GM12892 (cell line): Measurements from ENCODE around the gene PPP1R13L.

Experiments used
- POLR2A ChIP-seq: IDR thresholded peaks from 2 replicates; pipeline ENCODE4 v1.6.1; 2011; ENCODE audit warnings: low read depth, low read length, control low read depth
- POLR2AphosphoS5 ChIP-seq: IDR thresholded peaks from 2 replicates; pipeline ENCODE4 v1.6.1; 2011; ENCODE audit warnings: low read depth, low read length, control low read depth

DNA sequence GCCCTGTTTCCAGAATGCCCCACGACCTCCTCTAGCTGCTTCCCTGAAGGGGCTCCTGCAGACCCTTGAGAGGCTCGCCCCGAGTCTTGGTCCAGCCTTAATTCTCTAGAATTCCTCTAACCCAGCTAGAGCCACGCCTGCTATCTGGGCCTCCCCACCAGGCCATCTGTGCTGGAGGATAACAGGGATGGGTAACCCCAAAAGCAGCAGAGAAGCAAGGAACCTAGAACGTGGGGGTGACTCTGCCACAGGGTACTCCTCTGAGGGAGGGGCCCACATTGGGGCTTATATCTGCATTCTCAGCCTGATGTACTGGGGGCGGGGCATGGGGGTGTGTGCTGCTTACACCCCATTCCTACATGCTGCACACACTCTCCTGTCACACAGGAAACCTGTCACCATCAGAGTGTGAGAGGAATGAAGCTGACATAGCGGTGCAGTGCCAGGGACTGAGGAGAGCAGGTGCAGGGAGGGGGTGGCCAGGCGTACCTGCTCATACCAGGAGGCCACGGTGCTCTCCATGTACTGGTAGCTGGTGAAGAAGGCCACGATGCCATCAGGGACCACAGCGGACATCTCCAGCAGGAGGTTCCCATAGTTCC lies 50.5 kb downstream of the PPP1R13L start:
- TF ChIP-seq POLR2A (no peak), POLR2AphosphoS5 (no peak)
